ENCODE results near the gene LINS1. TPM values are rescaled to one million over a fixed set of nuclear protein-coding genes. Genes with fewer than 3 reads are reported as not detected.

Gene LINS1
- total and polyA plus RNA-seq, 10 of the 15 experiments (the other 5 are each of a cell fraction or from before 2014, with no cell fraction given), result 13.5 to 33.1 (median 20.3) TPM

DNA sequence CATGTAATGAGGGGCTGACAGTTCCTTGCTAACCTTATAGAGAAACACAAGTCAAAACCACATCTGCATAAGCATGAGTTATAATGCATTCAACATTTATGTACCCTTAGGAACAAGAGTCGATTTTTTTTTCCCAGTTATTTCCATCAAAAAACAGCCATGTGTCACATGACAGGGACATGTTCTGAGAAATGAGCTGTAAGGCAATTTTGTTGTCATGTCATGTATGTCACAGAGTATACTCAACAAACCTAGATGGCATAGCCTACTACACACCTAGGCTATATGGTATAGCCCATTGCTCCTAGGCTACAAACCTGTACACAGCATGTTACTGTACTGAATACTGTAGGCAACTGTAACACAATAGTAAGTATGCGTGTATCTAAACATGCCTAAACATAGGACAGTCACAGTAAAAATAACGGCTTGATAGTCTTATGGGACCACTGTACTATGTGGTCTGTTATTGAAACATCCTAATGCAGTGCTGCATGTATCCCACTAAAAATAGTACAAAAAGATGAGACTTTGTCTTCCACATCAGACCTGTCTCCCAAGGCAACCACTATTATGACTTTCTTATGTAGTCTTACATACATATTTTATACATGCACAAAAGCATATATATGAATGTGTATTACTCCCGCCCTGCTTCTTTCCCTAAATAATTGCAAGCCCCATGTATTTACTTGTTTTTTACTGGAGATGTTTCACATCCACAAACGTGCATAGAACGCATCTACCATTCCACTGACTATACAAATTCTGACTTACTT, 34.9 kb downstream of the LINS1 start:
- no peak overlapping the region for H3K4me3 ChIP-seq
- no peaks in the 10 kb centered on the region for H4K20me1 ChIP-seq (ENCODE audit: control insufficient read depth, insufficient read depth)
- no peak for DNase-seq (ENCODE audit: low read depth, low spot score)
- H3K4me2 ChIP-seq (ENCODE audit: control insufficient read depth, insufficient read depth), result no peak overlapping the region
- FAIRE-seq, result no peak
- no peaks in the 10 kb centered on the region for H3K9me3 ChIP-seq (replicated peaks; ENCODE audit: control insufficient read depth, insufficient read depth, low read length)
- intact Hi-C loops (cut with micrococcal nuclease; ENCODE audit: unreplicated experiment), result no loop called here
- H3K36me3 ChIP-seq (ENCODE audit: control insufficient read depth in 2 of 2, insufficient read depth in 2 of 2, low read length in 1 of 2), result peaks cover 3 to 21% of the 10 kb centered on the region in 2 experiments
- no peak for ATAC-seq
- no peak for TF ChIP-seq RB1 (IDR thresholded peaks at IDR 0.05; ENCODE audit: borderline replicate concordance)
- TF ChIP-seq, protein P1, sequence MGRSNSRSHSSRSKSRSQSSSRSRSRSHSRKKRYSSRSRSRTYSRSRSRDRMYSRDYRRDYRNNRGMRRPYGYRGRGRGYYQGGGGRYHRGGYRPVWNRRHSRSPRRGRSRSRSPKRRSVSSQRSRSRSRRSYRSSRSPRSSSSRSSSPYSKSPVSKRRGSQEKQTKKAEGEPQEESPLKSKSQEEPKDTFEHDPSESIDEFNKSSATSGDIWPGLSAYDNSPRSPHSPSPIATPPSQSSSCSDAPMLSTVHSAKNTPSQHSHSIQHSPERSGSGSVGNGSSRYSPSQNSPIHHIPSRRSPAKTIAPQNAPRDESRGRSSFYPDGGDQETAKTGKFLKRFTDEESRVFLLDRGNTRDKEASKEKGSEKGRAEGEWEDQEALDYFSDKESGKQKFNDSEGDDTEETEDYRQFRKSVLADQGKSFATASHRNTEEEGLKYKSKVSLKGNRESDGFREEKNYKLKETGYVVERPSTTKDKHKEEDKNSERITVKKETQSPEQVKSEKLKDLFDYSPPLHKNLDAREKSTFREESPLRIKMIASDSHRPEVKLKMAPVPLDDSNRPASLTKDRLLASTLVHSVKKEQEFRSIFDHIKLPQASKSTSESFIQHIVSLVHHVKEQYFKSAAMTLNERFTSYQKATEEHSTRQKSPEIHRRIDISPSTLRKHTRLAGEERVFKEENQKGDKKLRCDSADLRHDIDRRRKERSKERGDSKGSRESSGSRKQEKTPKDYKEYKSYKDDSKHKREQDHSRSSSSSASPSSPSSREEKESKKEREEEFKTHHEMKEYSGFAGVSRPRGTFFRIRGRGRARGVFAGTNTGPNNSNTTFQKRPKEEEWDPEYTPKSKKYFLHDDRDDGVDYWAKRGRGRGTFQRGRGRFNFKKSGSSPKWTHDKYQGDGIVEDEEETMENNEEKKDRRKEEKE (IDR thresholded peaks at IDR 0.05), result no peak
- no peak for TF ChIP-seq SRF (IDR thresholded peaks at IDR 0.05; ENCODE audit: low read depth in 2 of 2, low read length in 2 of 2)
- TF ChIP-seq NR2C1 (IDR thresholded peaks at IDR 0.05), result no peak
- TF ChIP-seq, protein P2, sequence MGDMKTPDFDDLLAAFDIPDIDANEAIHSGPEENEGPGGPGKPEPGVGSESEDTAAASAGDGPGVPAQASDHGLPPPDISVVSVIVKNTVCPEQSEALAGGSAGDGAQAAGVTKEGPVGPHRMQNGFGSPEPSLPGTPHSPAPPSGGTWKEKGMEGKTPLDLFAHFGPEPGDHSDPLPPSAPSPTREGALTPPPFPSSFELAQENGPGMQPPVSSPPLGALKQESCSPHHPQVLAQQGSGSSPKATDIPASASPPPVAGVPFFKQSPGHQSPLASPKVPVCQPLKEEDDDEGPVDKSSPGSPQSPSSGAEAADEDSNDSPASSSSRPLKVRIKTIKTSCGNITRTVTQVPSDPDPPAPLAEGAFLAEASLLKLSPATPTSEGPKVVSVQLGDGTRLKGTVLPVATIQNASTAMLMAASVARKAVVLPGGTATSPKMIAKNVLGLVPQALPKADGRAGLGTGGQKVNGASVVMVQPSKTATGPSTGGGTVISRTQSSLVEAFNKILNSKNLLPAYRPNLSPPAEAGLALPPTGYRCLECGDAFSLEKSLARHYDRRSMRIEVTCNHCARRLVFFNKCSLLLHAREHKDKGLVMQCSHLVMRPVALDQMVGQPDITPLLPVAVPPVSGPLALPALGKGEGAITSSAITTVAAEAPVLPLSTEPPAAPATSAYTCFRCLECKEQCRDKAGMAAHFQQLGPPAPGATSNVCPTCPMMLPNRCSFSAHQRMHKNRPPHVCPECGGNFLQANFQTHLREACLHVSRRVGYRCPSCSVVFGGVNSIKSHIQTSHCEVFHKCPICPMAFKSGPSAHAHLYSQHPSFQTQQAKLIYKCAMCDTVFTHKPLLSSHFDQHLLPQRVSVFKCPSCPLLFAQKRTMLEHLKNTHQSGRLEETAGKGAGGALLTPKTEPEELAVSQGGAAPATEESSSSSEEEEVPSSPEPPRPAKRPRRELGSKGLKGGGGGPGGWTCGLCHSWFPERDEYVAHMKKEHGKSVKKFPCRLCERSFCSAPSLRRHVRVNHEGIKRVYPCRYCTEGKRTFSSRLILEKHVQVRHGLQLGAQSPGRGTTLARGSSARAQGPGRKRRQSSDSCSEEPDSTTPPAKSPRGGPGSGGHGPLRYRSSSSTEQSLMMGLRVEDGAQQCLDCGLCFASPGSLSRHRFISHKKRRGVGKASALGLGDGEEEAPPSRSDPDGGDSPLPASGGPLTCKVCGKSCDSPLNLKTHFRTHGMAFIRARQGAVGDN (IDR thresholded peaks at IDR 0.05), result no peak
- TF ChIP-seq RAD21 (IDR thresholded peaks at IDR 0.05; ENCODE audit: insufficient read depth, low read depth, low read length), result no peak
- no peak for TF ChIP-seq NFYB (IDR thresholded peaks at IDR 0.05; ENCODE audit: insufficient read depth, low read depth, low read length)
- no peaks in the 10 kb centered on the region for H3K79me2 ChIP-seq (ENCODE audit: control insufficient read depth, insufficient read depth, low read length)
- WGBS (ENCODE audit: insufficient coverage, insufficient replicate concordance, low lambda C conversion rate, missing lambda C conversion rate), result 91% methylated on average over 6 of the region's 6 CpGs
- ChIA-PET SMC1A (ENCODE audit: uncharacterized antibody, unreplicated experiment) (no interaction called here), POLR2A (no interaction called here), CTCF (no interaction called here), RAD21 (ENCODE audit: unreplicated experiment) (no interaction called here)
- H3K4me1 ChIP-seq (ENCODE audit: control insufficient read depth, insufficient read depth, low read length), result peaks cover 9% of the 10 kb centered on the region
- no TSS peak for BruUV-seq (replicated peaks)
- no peak overlapping the region for H2AFZ ChIP-seq (ENCODE audit: control insufficient read depth, low read depth, low read length)
- no peak overlapping the region for H3K27ac ChIP-seq (ENCODE audit: control insufficient read depth, insufficient read depth)
- in situ Hi-C loops (cut with MboI), result no loop called here
- no peaks in the 10 kb centered on the region for H3K27me3 ChIP-seq (replicated peaks in 1 of 2; ENCODE audit: control insufficient read depth in 2 of 2, insufficient read depth in 2 of 2, low read length in 1 of 2)
- H3K9ac ChIP-seq (ENCODE audit: control insufficient read depth, insufficient read depth, low read length), result no peak overlapping the region
